Vagina (tissue), 2 donors: ENCODE data around the gene IMP3.

ENCODE experiments used
- POLR2A ChIP-seq, 2 donors: fragments of 450-650 bp; IDR thresholded peaks; one replicate each; pipeline ENCODE4 v1.6.1; 2017; ENCODE audit warnings: antibody characterized with exemption in 2 of 2, mild to moderate bottlenecking in 2 of 2, moderate library complexity in 2 of 2
- POLR2AphosphoS5 ChIP-seq, 2 donors: sonication (generic); formaldehyde crosslinking; IDR thresholded peaks; one replicate each; pipeline ENCODE4 v1.9.0; 2017; ENCODE audit warnings: antibody characterized with exemption in 2 of 2, mild to moderate bottlenecking in 2 of 2, low read depth in 1 of 2; ENCODE audit not compliant: insufficient read depth in 1 of 2
- TF ChIP-seq, protein P1 (sequence below), 3 experiments: fragments of 450-650 bp in 2 of 3; fragments of 200-600 bp in 1 of 3; sonication (generic) in 1 of 3; IDR thresholded peaks; one replicate each; pipeline ENCODE4 v1.5.1; 2017 to 2019; ENCODE audit warnings: antibody characterized with exemption in 3 of 3, mild to moderate bottlenecking in 2 of 3, moderate library complexity in 2 of 3

DNA sequence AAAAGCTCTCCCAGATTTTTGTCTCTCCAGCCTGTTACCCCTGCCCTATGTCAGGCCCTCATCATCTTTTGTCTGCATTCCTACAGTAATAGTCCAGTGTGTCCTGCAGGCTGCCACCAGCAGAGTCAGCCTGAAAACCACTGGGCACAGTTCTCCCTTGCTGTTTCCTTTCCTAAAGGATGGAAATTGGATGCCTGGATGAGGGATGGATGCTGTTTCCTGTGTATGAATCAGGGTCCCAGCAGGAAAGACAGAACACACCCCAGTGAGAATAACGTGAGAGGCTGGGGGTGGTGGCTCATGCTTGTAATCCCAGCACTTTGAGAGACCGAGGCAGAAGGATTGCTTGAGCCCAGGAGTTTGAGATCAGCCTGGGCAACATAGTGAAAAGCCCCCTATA lies 4.4 kb upstream of the IMP3 start:
- TF ChIP-seq, protein P1, sequence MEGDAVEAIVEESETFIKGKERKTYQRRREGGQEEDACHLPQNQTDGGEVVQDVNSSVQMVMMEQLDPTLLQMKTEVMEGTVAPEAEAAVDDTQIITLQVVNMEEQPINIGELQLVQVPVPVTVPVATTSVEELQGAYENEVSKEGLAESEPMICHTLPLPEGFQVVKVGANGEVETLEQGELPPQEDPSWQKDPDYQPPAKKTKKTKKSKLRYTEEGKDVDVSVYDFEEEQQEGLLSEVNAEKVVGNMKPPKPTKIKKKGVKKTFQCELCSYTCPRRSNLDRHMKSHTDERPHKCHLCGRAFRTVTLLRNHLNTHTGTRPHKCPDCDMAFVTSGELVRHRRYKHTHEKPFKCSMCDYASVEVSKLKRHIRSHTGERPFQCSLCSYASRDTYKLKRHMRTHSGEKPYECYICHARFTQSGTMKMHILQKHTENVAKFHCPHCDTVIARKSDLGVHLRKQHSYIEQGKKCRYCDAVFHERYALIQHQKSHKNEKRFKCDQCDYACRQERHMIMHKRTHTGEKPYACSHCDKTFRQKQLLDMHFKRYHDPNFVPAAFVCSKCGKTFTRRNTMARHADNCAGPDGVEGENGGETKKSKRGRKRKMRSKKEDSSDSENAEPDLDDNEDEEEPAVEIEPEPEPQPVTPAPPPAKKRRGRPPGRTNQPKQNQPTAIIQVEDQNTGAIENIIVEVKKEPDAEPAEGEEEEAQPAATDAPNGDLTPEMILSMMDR (IDR thresholded peaks at IDR 0.05) = no peak
- no peak for TF ChIP-seq POLR2A (IDR thresholded peaks at IDR 0.05)
- no peak for TF ChIP-seq POLR2AphosphoS5 (IDR thresholded peaks at IDR 0.05; ENCODE audit: insufficient read depth in 1 of 2, low read depth in 1 of 2)
